ENCODE results near the gene ROR2. TPM values are rescaled to one million over a fixed set of nuclear protein-coding genes. Genes with fewer than 3 reads are reported as not detected.

ROR2 gene
- total and polyA plus RNA-seq, 2 of the 8 experiments (the other 6 are each of a cell fraction or from before 2014, with no cell fraction given) = 2.7 to 4.3 TPM

- no peaks in the 10 kb centered on the region for H3K79me2 ChIP-seq (ENCODE audit: control insufficient read depth in 1 of 2, insufficient read depth in 2 of 2, low read length in 2 of 2)
- TF ChIP-seq SIX5 (IDR thresholded peaks at IDR 0.05; ENCODE audit: low read depth, low read length) = no peak
- no peak for TF ChIP-seq POLR2AphosphoS5 (IDR thresholded peaks at IDR 0.05; ENCODE audit: low read depth, low read length)
- no peak for TF ChIP-seq SP1 (IDR thresholded peaks at IDR 0.05; ENCODE audit: low read depth, low read length)
- TF ChIP-seq JUN (IDR thresholded peaks at IDR 0.05; ENCODE audit: low read depth, low read length) = no peak
- no peak for TF ChIP-seq SIN3A (conservative IDR thresholded peaks at IDR 0.05 in 1 of 2, IDR thresholded peaks at IDR 0.05 in 1 of 2; ENCODE audit: low read depth in 1 of 2, low read length in 2 of 2)
- peak; percentile 82 for TF ChIP-seq SRF (IDR thresholded peaks at IDR 0.05; ENCODE audit: low read depth, low read length)
- no peaks in the 10 kb centered on the region for H3K9me3 ChIP-seq (ENCODE audit: insufficient read depth in 2 of 2, low read depth in 1 of 2, low read length in 1 of 2)
- H2BK5ac ChIP-seq (ENCODE audit: low read depth, low read length) = no peak overlapping the region
- no peak overlapping the region for H3K4ac ChIP-seq (replicated peaks; ENCODE audit: insufficient read length, low read depth, low read length)
- no peak overlapping the region for H2BK15ac ChIP-seq (ENCODE audit: low read length)
- WGBS, 2 experiments (ENCODE audit: extremely low coverage in 1 of 2, insufficient coverage in 1 of 2, insufficient read length in 1 of 2, insufficient replicate concordance in 2 of 2, low coverage in 1 of 2, low lambda C conversion rate in 2 of 2, missing lambda C conversion rate in 1 of 2) = 84% methylated on average over 6 of the region's 6 CpGs; no CpG with 5 or more reads in 1 of the 2 experiments
- H3K14ac ChIP-seq (ENCODE audit: insufficient read length) = no peak overlapping the region
- H2BK12ac ChIP-seq (ENCODE audit: low read depth, low read length) = no peak overlapping the region
- H3K36me3 ChIP-seq (ENCODE audit: control insufficient read depth in 2 of 4, insufficient read depth in 4 of 4, low read length in 3 of 4) = no peaks in the 10 kb centered on the region
- H4K8ac ChIP-seq (ENCODE audit: extremely low read depth, insufficient read depth, low read length) = no peak overlapping the region
- no peak overlapping the region for H3K4me3 ChIP-seq (ENCODE audit: extremely low read depth in 1 of 4, insufficient read depth in 2 of 4, low read depth in 3 of 4, low read length in 4 of 4)
- H3K56ac ChIP-seq (replicated peaks; ENCODE audit: insufficient read length, low read depth, low read length) = no peak overlapping the region
- H2BK20ac ChIP-seq (ENCODE audit: low read length) = 0 out of 2 replicates have a peak overlapping the region, but pooled peaks have one; percentile 53
- H2BK120ac ChIP-seq (replicated peaks; ENCODE audit: low read depth, low read length) = no peak overlapping the region
- H3K23me2 ChIP-seq (ENCODE audit: low read depth, low read length) = no peaks in the 10 kb centered on the region; the same call in 1 of the 2 replicates
- no peak for FAIRE-seq
- H3K27me3 ChIP-seq (replicated peaks in 1 of 4; ENCODE audit: control insufficient read depth in 3 of 4, extremely low read depth in 1 of 4, insufficient read depth in 3 of 4, low read length in 3 of 4) = no peaks in the 10 kb centered on the region
- no peak overlapping the region for H2AK5ac ChIP-seq (ENCODE audit: low read depth, low read length)
- no peak overlapping the region for H3K4me2 ChIP-seq (ENCODE audit: insufficient read depth in 1 of 2, low read depth in 2 of 2, low read length in 2 of 2)
- H3K18ac ChIP-seq (ENCODE audit: extremely low read depth, low read length) = peak overlapping the region; percentile 65; the same call in 1 of the 2 replicates
- H3K79me1 ChIP-seq (ENCODE audit: low read depth, low read length) = no peaks in the 10 kb centered on the region
- POLR2A ChIA-PET (ENCODE audit: partially characterized antibody) = no interaction called here
- peaks cover 0 to 7% (median 5%) of the 10 kb centered on the region in 4 experiments; a peak in 4 of 7 replicates for H3K4me1 ChIP-seq (replicated peaks in 1 of 4; ENCODE audit: control insufficient read depth in 3 of 4, insufficient read depth in 4 of 4, low read length in 3 of 4)
- no peak overlapping the region for H4K91ac ChIP-seq (replicated peaks; ENCODE audit: insufficient read length, low read length)
- no peak overlapping the region for H3K27ac ChIP-seq (ENCODE audit: low read depth, low read length)
- H3K9ac ChIP-seq (replicated peaks in 1 of 4; ENCODE audit: extremely low read depth in 1 of 4, low read depth in 3 of 4, low read length in 3 of 4) = no peak overlapping the region
- H4K20me1 ChIP-seq (replicated peaks in 1 of 2; ENCODE audit: control insufficient read depth in 1 of 2, insufficient read depth in 2 of 2, low read length in 2 of 2) = no peaks in the 10 kb centered on the region
- no peak for DNase-seq (ENCODE audit: low read depth in 1 of 2, low spot score in 2 of 2)
- CTCF ChIA-PET (ENCODE audit: partially characterized antibody) = interaction anchor here (0.6 to 2.0 kb wide), 2 partner anchors 82 to 473 kb away, joined by 3 to 6 read pairs; no protein-coding TSS in a partner anchor
- no peak overlapping the region for H4K5ac ChIP-seq (ENCODE audit: insufficient read length, low read depth, low read length)
- H2AFZ ChIP-seq (ENCODE audit: low read length) = no peak overlapping the region
- no peak overlapping the region for H3K23ac ChIP-seq (ENCODE audit: insufficient read length)
Observed at GRCh38 chr9:91577633-91578061, 372.4 kb downstream of the ROR2 start.

Data from H1 (cell line).